DOHH2 (cell line): ENCODE measurements around the gene RANBP1.

Source experiments
- H3F3A ChIP-seq: fragments of 200-600 bp; sonication (generic), shearing (Covaris generic); 2 replicates; pipeline ENCODE4 v1.6.0; 2016; ENCODE audit warnings: antibody characterized with exemption, mild to moderate bottlenecking; ENCODE audit not compliant: control insufficient read depth, insufficient read depth
- H3K27ac ChIP-seq: fragments of 200-600 bp; sonication (generic); 2 replicates; pipeline ENCODE4 v1.5.1; 2014; ENCODE audit warnings: low read depth, mild to moderate bottlenecking, low read length, moderate library complexity
- H3K27me3 ChIP-seq: fragments of 200-600 bp; sonication (generic); 2 replicates; pipeline ENCODE4 v1.6.1; 2014; ENCODE audit warnings: mild to moderate bottlenecking, low read length, mixed read lengths; ENCODE audit not compliant: control insufficient read depth
- H3K36me3 ChIP-seq: fragments of 200-600 bp; sonication (generic); 2 replicates; pipeline ENCODE4 v1.6.1; 2014; ENCODE audit warnings: mild to moderate bottlenecking, low read length, moderate library complexity, mixed read lengths; ENCODE audit not compliant: control insufficient read depth
- H3K4me1 ChIP-seq: fragments of 200-600 bp; sonication (generic); 2 replicates; pipeline ENCODE4 v1.6.1; 2014; ENCODE audit warnings: mild to moderate bottlenecking, low read length, mixed read lengths; ENCODE audit not compliant: control insufficient read depth
- H3K4me2 ChIP-seq: fragments of 200-600 bp; sonication (generic); 2 replicates; pipeline ENCODE4 v1.6.0; 2014; ENCODE audit warnings: mild to moderate bottlenecking, low read length, moderate library complexity
- H3K4me3 ChIP-seq: fragments of 200-600 bp; sonication (generic); 2 replicates; pipeline ENCODE4 v1.5.1; 2014; ENCODE audit warnings: mild to moderate bottlenecking, low read length, mixed read lengths
- H3K79me2 ChIP-seq: fragments of 200-600 bp; sonication (generic); 2 replicates; pipeline ENCODE4 v1.6.1; 2014; ENCODE audit warnings: mild to moderate bottlenecking, low read length, mixed read lengths; ENCODE audit not compliant: control insufficient read depth
- H3K9me2 ChIP-seq: fragments of 200-600 bp; sonication (generic); replicated peaks from 2 replicates; pipeline ENCODE4 v1.6.1; 2014; ENCODE audit warnings: mild to moderate bottlenecking, low read length, mixed read lengths; ENCODE audit not compliant: control insufficient read depth
- H3K9me3 ChIP-seq: fragments of 200-600 bp; sonication (generic); 2 replicates; pipeline ENCODE4 v1.6.1; 2014; ENCODE audit warnings: antibody characterized with exemption, low read length, mixed read lengths; ENCODE audit not compliant: control insufficient read depth, insufficient read depth
- H4K20me1 ChIP-seq: fragments of 200-600 bp; sonication (generic); 2 replicates; pipeline ENCODE4 v1.6.0; 2014; ENCODE audit warnings: low read depth, mild to moderate bottlenecking, antibody characterized with exemption, low read length, moderate library complexity; ENCODE audit not compliant: control insufficient read depth, insufficient read depth
- CTCF ChIP-seq: fragments of 200-600 bp; sonication (generic); IDR thresholded peaks from one replicate; pipeline ENCODE4 v1.5.1; 2014; ENCODE audit warnings: antibody characterized with exemption, mild to moderate bottlenecking, low read depth, low read length; ENCODE audit not compliant: poor library complexity, severe bottlenecking
- EZH2phosphoT487 ChIP-seq: fragments of 200-600 bp; sonication (generic); IDR thresholded peaks from 2 replicates; pipeline ENCODE4 v1.6.1; 2017; ENCODE audit warnings: borderline replicate concordance, mild to moderate bottlenecking, antibody characterized with exemption, low read length, moderate library complexity, mixed read lengths

The RANBP1 gene

DNA sequence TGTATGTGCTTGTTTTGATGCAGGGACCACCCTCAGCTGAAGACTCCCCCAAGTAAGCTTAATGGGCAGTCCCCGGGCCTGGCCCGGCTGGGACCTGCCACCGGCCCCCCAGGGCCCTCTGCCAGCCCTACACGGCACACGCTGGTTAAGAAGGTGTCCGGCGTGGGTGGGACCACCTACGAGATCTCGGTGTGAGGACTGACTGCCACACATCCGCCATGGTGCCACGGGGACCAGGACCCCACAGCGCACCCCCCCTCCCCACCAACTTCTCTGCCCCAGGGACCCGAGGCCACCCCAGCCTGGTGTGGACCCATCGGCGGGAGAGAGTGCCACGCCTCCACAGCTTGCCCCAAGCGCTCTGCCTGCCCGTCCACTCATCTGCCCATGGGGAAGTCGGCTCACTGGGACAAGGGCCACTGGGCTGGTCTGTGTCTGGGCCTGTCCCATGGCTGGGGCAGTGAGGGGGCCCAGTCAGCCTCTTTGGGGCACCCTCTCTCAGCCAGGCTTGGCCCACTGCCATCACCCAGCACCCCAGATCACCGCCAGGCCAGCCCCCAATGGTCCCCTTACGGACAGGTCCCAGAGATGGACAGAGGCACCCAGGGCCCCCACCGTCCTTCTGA lies 29.4 kb downstream of the RANBP1 start:
- Histone ChIP-seq H3K4me3 (no peak overlapping the region), H3K4me2 (no peak overlapping the region), H3K79me2 (no peaks in the 10 kb centered on the region), H3K9me2 (no peaks in the 10 kb centered on the region), H3K36me3 (no peaks in the 10 kb centered on the region), H3K4me1 (no peaks in the 10 kb centered on the region), H3F3A (no peaks in the 10 kb centered on the region), H3K9me3 (no peaks in the 10 kb centered on the region), H3K27ac (no peak overlapping the region), H3K27me3 (no peaks in the 10 kb centered on the region), H4K20me1 (no peaks in the 10 kb centered on the region)
- no peak for TF ChIP-seq EZH2phosphoT487
- TF ChIP-seq CTCF: no peak

DNA sequence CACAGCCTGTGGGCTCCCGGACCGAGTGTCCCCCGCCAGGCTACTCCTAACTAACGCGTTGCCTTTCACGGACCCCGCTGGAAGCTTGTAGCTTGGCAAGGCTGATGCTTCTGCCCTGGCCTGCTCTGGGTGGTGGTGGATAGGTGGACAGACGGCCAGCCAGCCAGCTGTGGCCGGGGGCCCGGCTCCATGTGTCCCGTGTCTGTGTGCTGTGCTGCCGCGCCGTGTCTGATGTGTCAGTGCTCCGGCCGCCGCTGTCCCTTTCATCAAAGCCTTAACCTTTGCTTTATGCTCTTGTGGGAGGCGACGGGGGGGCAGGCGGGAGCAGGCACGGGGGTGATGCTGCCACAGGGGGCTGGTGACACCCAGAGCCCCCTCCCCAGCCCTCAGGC lies 29.9 kb downstream of the RANBP1 start:
- no peak overlapping the region for H3K4me3 ChIP-seq
- H3K9me3 ChIP-seq: no peaks in the 10 kb centered on the region
- H4K20me1 ChIP-seq: no peaks in the 10 kb centered on the region
- H3K27me3 ChIP-seq: no peaks in the 10 kb centered on the region
- H3K4me1 ChIP-seq: no peaks in the 10 kb centered on the region
- TF ChIP-seq CTCF (no peak), EZH2phosphoT487 (no peak)
- H3K79me2 ChIP-seq: no peaks in the 10 kb centered on the region
- no peaks in the 10 kb centered on the region for H3K36me3 ChIP-seq
- no peaks in the 10 kb centered on the region for H3K9me2 ChIP-seq
- no peak overlapping the region for H3K4me2 ChIP-seq
- no peaks in the 10 kb centered on the region for H3F3A ChIP-seq
- no peak overlapping the region for H3K27ac ChIP-seq

- no peaks in the 10 kb centered on the region for H3K36me3 ChIP-seq
- no peaks in the 10 kb centered on the region for H3K27me3 ChIP-seq
- no peaks in the 10 kb centered on the region for H3K4me1 ChIP-seq
- H3K9me3 ChIP-seq: no peaks in the 10 kb centered on the region
- no peak overlapping the region for H3K27ac ChIP-seq
- no peak for TF ChIP-seq EZH2phosphoT487
- no peak for TF ChIP-seq CTCF
- H3K4me3 ChIP-seq: no peak overlapping the region
- H3K9me2 ChIP-seq: no peaks in the 10 kb centered on the region
- H3K4me2 ChIP-seq: no peak overlapping the region
- H4K20me1 ChIP-seq: no peaks in the 10 kb centered on the region
- H3K79me2 ChIP-seq: no peaks in the 10 kb centered on the region
- H3F3A ChIP-seq: no peaks in the 10 kb centered on the region
Observed at GRCh38 chr22:20146777-20147176, 30.9 kb downstream of the RANBP1 start.
